HCT116 (cell line): Measurements from ENCODE around the gene LCE1C.

Experiments used
- EGR1 ChIP-seq: IDR thresholded peaks from 2 replicates; pipeline ENCODE4 v1.6.1; 2012; ENCODE audit warnings: low read depth
- EZH2 ChIP-seq: fragments of 200-600 bp; sonication (generic); IDR thresholded peaks from 2 replicates; pipeline ENCODE4 v1.6.1; 2017; ENCODE audit warnings: antibody characterized with exemption, mixed run types
- POLR2A ChIP-seq: IDR thresholded peaks from 2 replicates; pipeline ENCODE4 v1.7.0; 2011; ENCODE audit warnings: borderline replicate concordance; ENCODE audit not compliant: insufficient read depth, insufficient read length; ENCODE audit errors: extremely low read depth
- POLR2AphosphoS5 ChIP-seq: IDR thresholded peaks from 2 replicates; pipeline ENCODE4 v1.6.1; 2011; ENCODE audit warnings: mild to moderate bottlenecking, low read depth, low read length, moderate library complexity
- RAD21 ChIP-seq: IDR thresholded peaks from 2 replicates; pipeline ENCODE4 v1.6.1; 2012; ENCODE audit warnings: low read depth, mild to moderate bottlenecking
- SIN3A ChIP-seq: IDR thresholded peaks from 2 replicates; pipeline ENCODE4 v1.6.1; 2012; ENCODE audit warnings: low read depth
- SP1 ChIP-seq: IDR thresholded peaks from 2 replicates; pipeline ENCODE4 v1.6.1; 2012; ENCODE audit warnings: low read depth
- YY1 ChIP-seq: IDR thresholded peaks from 2 replicates; pipeline ENCODE4 v1.6.1; 2011; ENCODE audit warnings: low read length, low read depth, moderate library complexity, mild to moderate bottlenecking; ENCODE audit not compliant: insufficient replicate concordance; ENCODE audit errors: extremely low read depth
- ZFX ChIP-seq: fragments of 450-650 bp; IDR thresholded peaks from 2 replicates; pipeline ENCODE4 v1.6.1; 2017
- TF ChIP-seq, protein P1 (sequence below), 3 experiments: fragments of 200-600 bp in 1 of 3; sonication (generic) in 1 of 3; IDR thresholded peaks in 2 of 3; conservative IDR thresholded peaks in 1 of 3; 2 replicates each; pipeline ENCODE4 v1.5.1; 2012 to 2017; ENCODE audit warnings: low read depth in 2 of 3, low read length in 2 of 3, antibody characterized with exemption in 1 of 3, borderline replicate concordance in 1 of 3, control low read depth in 1 of 3, mild to moderate bottlenecking in 1 of 3, mixed read lengths in 1 of 3, mixed run types in 1 of 3, moderate library complexity in 1 of 3; ENCODE audit not compliant: insufficient read depth in 1 of 3
- TF ChIP-seq, protein P2 (sequence below): IDR thresholded peaks from 2 replicates; pipeline ENCODE4 v1.6.1; 2012
- TF ChIP-seq, protein P3 (sequence below): IDR thresholded peaks from 2 replicates; pipeline ENCODE4 v1.6.1; 2012; ENCODE audit warnings: low read depth

DNA sequence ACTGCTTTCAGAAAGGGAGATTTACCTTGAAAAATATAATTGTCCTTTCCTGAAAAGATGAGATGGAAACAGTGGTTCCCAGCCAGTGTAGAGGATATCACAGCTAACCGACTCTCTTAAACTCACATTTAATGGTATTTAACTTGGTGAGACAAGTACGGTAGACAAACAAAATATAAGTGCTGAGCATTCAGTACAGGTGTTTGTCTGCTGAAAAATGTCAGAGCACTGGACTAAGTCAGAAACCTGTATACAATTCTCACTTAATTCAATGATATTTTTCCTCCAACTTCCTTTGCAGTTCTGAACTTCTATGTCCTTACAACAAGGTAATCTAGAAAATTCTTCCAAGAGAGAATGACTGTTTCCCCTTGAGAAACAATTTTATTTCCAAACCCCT lies 5.2 kb upstream of the LCE1C start, which contains the start of gene LCE1B:
- no peak for TF ChIP-seq RAD21
- TF ChIP-seq, protein P1, sequence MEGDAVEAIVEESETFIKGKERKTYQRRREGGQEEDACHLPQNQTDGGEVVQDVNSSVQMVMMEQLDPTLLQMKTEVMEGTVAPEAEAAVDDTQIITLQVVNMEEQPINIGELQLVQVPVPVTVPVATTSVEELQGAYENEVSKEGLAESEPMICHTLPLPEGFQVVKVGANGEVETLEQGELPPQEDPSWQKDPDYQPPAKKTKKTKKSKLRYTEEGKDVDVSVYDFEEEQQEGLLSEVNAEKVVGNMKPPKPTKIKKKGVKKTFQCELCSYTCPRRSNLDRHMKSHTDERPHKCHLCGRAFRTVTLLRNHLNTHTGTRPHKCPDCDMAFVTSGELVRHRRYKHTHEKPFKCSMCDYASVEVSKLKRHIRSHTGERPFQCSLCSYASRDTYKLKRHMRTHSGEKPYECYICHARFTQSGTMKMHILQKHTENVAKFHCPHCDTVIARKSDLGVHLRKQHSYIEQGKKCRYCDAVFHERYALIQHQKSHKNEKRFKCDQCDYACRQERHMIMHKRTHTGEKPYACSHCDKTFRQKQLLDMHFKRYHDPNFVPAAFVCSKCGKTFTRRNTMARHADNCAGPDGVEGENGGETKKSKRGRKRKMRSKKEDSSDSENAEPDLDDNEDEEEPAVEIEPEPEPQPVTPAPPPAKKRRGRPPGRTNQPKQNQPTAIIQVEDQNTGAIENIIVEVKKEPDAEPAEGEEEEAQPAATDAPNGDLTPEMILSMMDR (IDR thresholded peaks at IDR 0.05 in 2 of 3, conservative IDR thresholded peaks at IDR 0.05 in 1 of 3; ENCODE audit: borderline replicate concordance in 1 of 3, insufficient read depth in 1 of 3, low read depth in 2 of 3, low read length in 2 of 3): no peak
- no peak for TF ChIP-seq SP1
- TF ChIP-seq YY1: no peak
- no peak for TF ChIP-seq EZH2
- TF ChIP-seq POLR2A: no peak
- TF ChIP-seq SIN3A: no peak
- TF ChIP-seq ZFX: no peak
- TF ChIP-seq, protein P2, sequence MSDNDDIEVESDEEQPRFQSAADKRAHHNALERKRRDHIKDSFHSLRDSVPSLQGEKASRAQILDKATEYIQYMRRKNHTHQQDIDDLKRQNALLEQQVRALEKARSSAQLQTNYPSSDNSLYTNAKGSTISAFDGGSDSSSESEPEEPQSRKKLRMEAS: no peak
- TF ChIP-seq, protein P3, sequence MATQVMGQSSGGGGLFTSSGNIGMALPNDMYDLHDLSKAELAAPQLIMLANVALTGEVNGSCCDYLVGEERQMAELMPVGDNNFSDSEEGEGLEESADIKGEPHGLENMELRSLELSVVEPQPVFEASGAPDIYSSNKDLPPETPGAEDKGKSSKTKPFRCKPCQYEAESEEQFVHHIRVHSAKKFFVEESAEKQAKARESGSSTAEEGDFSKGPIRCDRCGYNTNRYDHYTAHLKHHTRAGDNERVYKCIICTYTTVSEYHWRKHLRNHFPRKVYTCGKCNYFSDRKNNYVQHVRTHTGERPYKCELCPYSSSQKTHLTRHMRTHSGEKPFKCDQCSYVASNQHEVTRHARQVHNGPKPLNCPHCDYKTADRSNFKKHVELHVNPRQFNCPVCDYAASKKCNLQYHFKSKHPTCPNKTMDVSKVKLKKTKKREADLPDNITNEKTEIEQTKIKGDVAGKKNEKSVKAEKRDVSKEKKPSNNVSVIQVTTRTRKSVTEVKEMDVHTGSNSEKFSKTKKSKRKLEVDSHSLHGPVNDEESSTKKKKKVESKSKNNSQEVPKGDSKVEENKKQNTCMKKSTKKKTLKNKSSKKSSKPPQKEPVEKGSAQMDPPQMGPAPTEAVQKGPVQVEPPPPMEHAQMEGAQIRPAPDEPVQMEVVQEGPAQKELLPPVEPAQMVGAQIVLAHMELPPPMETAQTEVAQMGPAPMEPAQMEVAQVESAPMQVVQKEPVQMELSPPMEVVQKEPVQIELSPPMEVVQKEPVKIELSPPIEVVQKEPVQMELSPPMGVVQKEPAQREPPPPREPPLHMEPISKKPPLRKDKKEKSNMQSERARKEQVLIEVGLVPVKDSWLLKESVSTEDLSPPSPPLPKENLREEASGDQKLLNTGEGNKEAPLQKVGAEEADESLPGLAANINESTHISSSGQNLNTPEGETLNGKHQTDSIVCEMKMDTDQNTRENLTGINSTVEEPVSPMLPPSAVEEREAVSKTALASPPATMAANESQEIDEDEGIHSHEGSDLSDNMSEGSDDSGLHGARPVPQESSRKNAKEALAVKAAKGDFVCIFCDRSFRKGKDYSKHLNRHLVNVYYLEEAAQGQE: no peak
- no peak for TF ChIP-seq EGR1
- TF ChIP-seq POLR2AphosphoS5: no peak
